ENCODE data around the gene ACBD4.

The ACBD4 gene

GRCh38 chr17:45114117-45114932, 21.2 kb upstream of the ACBD4 start:
- H3K4me2 ChIP-seq (ENCODE audit: low read length): no peak overlapping the region
- H3K36me3 ChIP-seq (replicated peaks; ENCODE audit: low read depth, low read length): no peaks in the 10 kb centered on the region
- H4K20me1 ChIP-seq (ENCODE audit: insufficient read depth, low read length): no peaks in the 10 kb centered on the region
- no peak overlapping the region for H3K9ac ChIP-seq (ENCODE audit: low read length)
- TF ChIP-seq CTCF (IDR thresholded peaks at IDR 0.05; ENCODE audit: low read depth, low read length) (no peak), EZH2phosphoT487 (IDR thresholded peaks at IDR 0.05; ENCODE audit: low read depth) (no peak)
- no peaks in the 10 kb centered on the region for H3K79me2 ChIP-seq (ENCODE audit: low read length)
- no peaks in the 10 kb centered on the region for H3K9me3 ChIP-seq (ENCODE audit: insufficient read depth, low read length)
- no peak overlapping the region for H2AFZ ChIP-seq (ENCODE audit: low read depth, low read length)
- H3K27ac ChIP-seq (ENCODE audit: low read length): no peak overlapping the region
- H3K27me3 ChIP-seq (ENCODE audit: low read depth, low read length): no peaks in the 10 kb centered on the region
- peaks cover 7% of the 10 kb centered on the region; the same call in 1 of the 2 replicates for H3K4me1 ChIP-seq (ENCODE audit: low read length)
- no peak overlapping the region for H3K4me3 ChIP-seq (ENCODE audit: low read length)

- H3K79me2 ChIP-seq (ENCODE audit: low read length): no peaks in the 10 kb centered on the region
- no peaks in the 10 kb centered on the region for H3K36me3 ChIP-seq (replicated peaks; ENCODE audit: low read depth, low read length)
- no peak overlapping the region for H3K4me2 ChIP-seq (ENCODE audit: low read length)
These were observed 20.4 kb upstream of the ACBD4 start for GRCh38 chr17:45115015-45115625.

GRCh38 chr17:45115871-45116270, 19.6 kb upstream of the ACBD4 start:
- Histone ChIP-seq H3K27ac (ENCODE audit: low read length) (no peak overlapping the region), H3K36me3 (replicated peaks; ENCODE audit: low read depth, low read length) (no peaks in the 10 kb centered on the region)
- no peak for TF ChIP-seq EZH2phosphoT487 (IDR thresholded peaks at IDR 0.05; ENCODE audit: low read depth)
- no peak for TF ChIP-seq CTCF (IDR thresholded peaks at IDR 0.05; ENCODE audit: low read depth, low read length)

More at GRCh38 chr17:45115015-45115625, 20.4 kb upstream of the ACBD4 start:
- Histone ChIP-seq H3K27me3 (ENCODE audit: low read depth, low read length) (no peaks in the 10 kb centered on the region), H3K4me3 (ENCODE audit: low read length) (no peak overlapping the region), H3K27ac (ENCODE audit: low read length) (no peak overlapping the region), H3K9me3 (ENCODE audit: insufficient read depth, low read length) (no peaks in the 10 kb centered on the region), H3K4me1 (ENCODE audit: low read length) (peaks cover 7% of the 10 kb centered on the region; the same call in 1 of the 2 replicates), H2AFZ (ENCODE audit: low read depth, low read length) (no peak overlapping the region), H4K20me1 (ENCODE audit: insufficient read depth, low read length) (no peaks in the 10 kb centered on the region), H3K9ac (ENCODE audit: low read length) (no peak overlapping the region)
- TF ChIP-seq CTCF (IDR thresholded peaks at IDR 0.05; ENCODE audit: low read depth, low read length) (no peak), EZH2phosphoT487 (IDR thresholded peaks at IDR 0.05; ENCODE audit: low read depth) (no peak)

GRCh38 chr17:45116434-45117016, 19.0 kb upstream of the ACBD4 start:
- H2AFZ ChIP-seq (ENCODE audit: low read depth, low read length): no peak overlapping the region
- no peaks in the 10 kb centered on the region for H3K9me3 ChIP-seq (ENCODE audit: insufficient read depth, low read length)
- H3K36me3 ChIP-seq (replicated peaks; ENCODE audit: low read depth, low read length): no peaks in the 10 kb centered on the region
- no peak overlapping the region for H3K4me2 ChIP-seq (ENCODE audit: low read length)
- H3K4me1 ChIP-seq (ENCODE audit: low read length): peaks cover 7% of the 10 kb centered on the region; the same call in 1 of the 2 replicates
- H3K27ac ChIP-seq (ENCODE audit: low read length): no peak overlapping the region
- H3K9ac ChIP-seq (ENCODE audit: low read length): no peak overlapping the region
- no peaks in the 10 kb centered on the region for H4K20me1 ChIP-seq (ENCODE audit: insufficient read depth, low read length)
- TF ChIP-seq EZH2phosphoT487 (IDR thresholded peaks at IDR 0.05; ENCODE audit: low read depth) (no peak), CTCF (IDR thresholded peaks at IDR 0.05; ENCODE audit: low read depth, low read length) (no peak)
- H3K27me3 ChIP-seq (ENCODE audit: low read depth, low read length): no peaks in the 10 kb centered on the region
- H3K79me2 ChIP-seq (ENCODE audit: low read length): no peaks in the 10 kb centered on the region
- no peak overlapping the region for H3K4me3 ChIP-seq (ENCODE audit: low read length)

More at GRCh38 chr17:45115871-45116270, 19.6 kb upstream of the ACBD4 start:
- Histone ChIP-seq H3K4me3 (ENCODE audit: low read length) (no peak overlapping the region), H4K20me1 (ENCODE audit: insufficient read depth, low read length) (no peaks in the 10 kb centered on the region), H3K27me3 (ENCODE audit: low read depth, low read length) (no peaks in the 10 kb centered on the region), H3K79me2 (ENCODE audit: low read length) (no peaks in the 10 kb centered on the region), H2AFZ (ENCODE audit: low read depth, low read length) (no peak overlapping the region), H3K9me3 (ENCODE audit: insufficient read depth, low read length) (no peaks in the 10 kb centered on the region), H3K4me1 (ENCODE audit: low read length) (peaks cover 7% of the 10 kb centered on the region; the same call in 1 of the 2 replicates), H3K9ac (ENCODE audit: low read length) (no peak overlapping the region), H3K4me2 (ENCODE audit: low read length) (no peak overlapping the region)

All from OCI-LY3 (cell line).